GM18507 (cell line): ENCODE results near the gene KCNH5.

Experiments
- DNase-seq: peaks from one replicate; pipeline ENCODE4 v3.0.0; 2011; ENCODE audit warnings: low read depth; ENCODE audit not compliant: insufficient read length; ENCODE audit errors: extremely low spot score
- FAIRE-seq: peaks from 2 replicates; lab custom pipeline; 2011; peaks lifted over from hg19 to GRCh38; lab: Jason Lieb, UNC

The KCNH5 gene

GRCh38 chr14:62654641-62655040, 390.6 kb downstream of the KCNH5 start:
- FAIRE-seq (no peak), DNase-seq (no peak)
